Endothelial cell of umbilical vein (primary cell): ENCODE data around the gene BARD1. TPM values are rescaled to one million over a fixed set of nuclear protein-coding genes. Genes with fewer than 3 reads are reported as not detected.

Source experiments
- BruUV-seq: library from RNA; stranded (reverse); fragments of 400-500 nt; replicated peaks from 2 replicates; lab custom pipeline; 2021; lab: Mats Ljungman, UMichigan
- CTCF ChIA-PET: fragments of 300-600, 350-600 bp; sonication (Branson Sonifier 250); formaldehyde crosslinking; loops from one replicate; lab custom pipeline; 2021; ENCODE audit warnings: antibody characterized with exemption, inconsistent platforms; lab: Charles Lee
- POLR2A ChIA-PET: fragments of 300-600, 350-600 bp; sonication (Branson Sonifier 250); formaldehyde crosslinking; loops from one replicate; lab custom pipeline; 2021; ENCODE audit warnings: antibody characterized with exemption, inconsistent platforms; lab: Charles Lee
- DNase-seq: peaks from one replicate; pipeline ENCODE4 v3.0.0-alpha.2; 2011; ENCODE audit warnings: low read depth, low spot score
- FAIRE-seq: peaks from 2 replicates; lab custom pipeline; 2011; peaks lifted over from hg19 to GRCh38; lab: Jason Lieb, UNC
- H2AFZ ChIP-seq: 2 replicates; pipeline ENCODE4 v1.6.0; 2012; ENCODE audit warnings: low read depth, low read length, control low read depth, inconsistent platforms
- H3K27ac ChIP-seq: 2 replicates; pipeline ENCODE4 v1.5.1; 2011; ENCODE audit warnings: low read depth, mild to moderate bottlenecking, control low read depth, low read length, moderate library complexity; ENCODE audit not compliant: insufficient read depth
- H3K27me3 ChIP-seq, 2 experiments: 2 replicates each; pipeline versions ENCODE4 v1.6.0 to v1.6.1; 2011; ENCODE audit warnings: low read length in 2 of 2, mixed read lengths in 1 of 2; ENCODE audit not compliant: control insufficient read depth in 2 of 2, insufficient read depth in 2 of 2
- H3K36me3 ChIP-seq, 2 experiments: 2 replicates in 1 of 2; 3 replicates in 1 of 2; pipeline ENCODE4 v1.5.1; 2011; ENCODE audit warnings: low read length in 2 of 2, mild to moderate bottlenecking in 1 of 2, moderate library complexity in 1 of 2; ENCODE audit not compliant: control insufficient read depth in 2 of 2, insufficient read depth in 2 of 2; ENCODE audit errors: extremely low read depth in 1 of 2
- H3K4me1 ChIP-seq: 3 replicates; pipeline ENCODE4 v1.5.1; 2011; ENCODE audit warnings: mild to moderate bottlenecking, low read length; ENCODE audit not compliant: control insufficient read depth, insufficient read depth; ENCODE audit errors: extremely low read depth
- H3K4me2 ChIP-seq: 2 replicates; pipeline ENCODE4 v1.6.1; 2011; ENCODE audit warnings: low read length, control low read depth, mixed read lengths; ENCODE audit not compliant: insufficient read depth
- H3K4me3 ChIP-seq, 3 experiments: fragments of 200-600 bp in 1 of 3; sonication (generic), shearing (Covaris generic) in 1 of 3; replicated peaks in 1 of 3; 2 replicates each; pipeline ENCODE4 v1.5.1; 2011 to 2016; ENCODE audit warnings: control low read depth in 3 of 3, low read length in 3 of 3, mild to moderate bottlenecking in 2 of 3, inconsistent platforms in 1 of 3, low read depth in 1 of 3, moderate library complexity in 1 of 3; ENCODE audit not compliant: insufficient read depth in 1 of 3
- H3K79me2 ChIP-seq: 2 replicates; pipeline ENCODE4 v1.6.0; 2012; ENCODE audit warnings: low read length, inconsistent platforms; ENCODE audit not compliant: control insufficient read depth, insufficient read depth
- H3K9ac ChIP-seq: replicated peaks from 2 replicates; pipeline ENCODE3; 2011; ENCODE audit warnings: low read length, control low read depth; ENCODE audit not compliant: insufficient read depth; ENCODE audit errors: extremely low read depth
- H3K9me1 ChIP-seq: replicated peaks from 3 replicates; pipeline ENCODE4 v1.6.0; 2011; ENCODE audit warnings: mild to moderate bottlenecking, low read length; ENCODE audit not compliant: control insufficient read depth, insufficient read depth; ENCODE audit errors: extremely low read depth
- H3K9me3 ChIP-seq: replicated peaks from 2 replicates; pipeline ENCODE4 v1.5.1; 2012; ENCODE audit warnings: low read length, inconsistent platforms; ENCODE audit not compliant: control insufficient read depth, insufficient read depth
- H4K20me1 ChIP-seq: replicated peaks from 2 replicates; pipeline ENCODE3; 2011; ENCODE audit warnings: mild to moderate bottlenecking, low read length; ENCODE audit not compliant: control insufficient read depth, insufficient read depth; ENCODE audit errors: extremely low read depth
- EZH2 ChIP-seq: IDR thresholded peaks from 2 replicates; pipeline ENCODE4 v1.6.1; 2012; ENCODE audit warnings: borderline replicate concordance, low read depth, mild to moderate bottlenecking, moderate library complexity, low read length, inconsistent platforms; ENCODE audit not compliant: severe bottlenecking
- FOS ChIP-seq: IDR thresholded peaks from 2 replicates; pipeline ENCODE4 v1.6.1; 2011; ENCODE audit warnings: mild to moderate bottlenecking, low read length, moderate library complexity, borderline replicate concordance; ENCODE audit not compliant: insufficient read depth
- GATA2 ChIP-seq: IDR thresholded peaks from 2 replicates; pipeline ENCODE4 v1.7.0; 2011; ENCODE audit warnings: low read depth, mild to moderate bottlenecking, moderate library complexity, mixed read lengths, low read length; ENCODE audit not compliant: insufficient read length, insufficient read depth
- JUN ChIP-seq: IDR thresholded peaks from 2 replicates; pipeline ENCODE4 v1.6.1; 2011; ENCODE audit warnings: borderline replicate concordance, low read depth; ENCODE audit not compliant: insufficient read length, insufficient read depth
- MYC ChIP-seq: IDR thresholded peaks from one replicate; pipeline ENCODE4 v1.6.1; 2011; ENCODE audit warnings: mild to moderate bottlenecking, low read depth, low read length
- POLR2A ChIP-seq: IDR thresholded peaks from 2 replicates; pipeline ENCODE4 v1.6.1; 2012; ENCODE audit warnings: low read depth, mild to moderate bottlenecking, control low read depth, low read length
- POLR2AphosphoS5 ChIP-seq: IDR thresholded peaks from 2 replicates; pipeline ENCODE4 v1.6.1; 2012; ENCODE audit warnings: low read depth, mild to moderate bottlenecking, control low read depth, low read length, moderate library complexity; ENCODE audit not compliant: insufficient read depth
- dilution Hi-C: fragments of 300-500 bp; cut with MboI; formaldehyde crosslinking; loops from one replicate; pipeline ENCODE4 v1.15.0; 2019; ENCODE audit warnings: low sequenced_read_pairs; ENCODE audit not compliant: extremely low pct_ligation_motif_present
- intact Hi-C: fragments of 100-400 bp; cut with micrococcal nuclease; formaldehyde crosslinking; loops from one replicate; pipeline ENCODE4 v1.10.0; 2022
- polyA plus RNA-seq, 4 experiments: library from polyadenylated mRNA; depleted of rRNA in 3 of 4; stranded (reverse) in 3 of 4; unstranded in 1 of 4; fragments of >200 nt; gene quantifications; 2 replicates each; pipeline versions ENCODE4 v1.2.1 to v1.2.3, GENCODE V29; 2011 to 2012; ENCODE audit warnings: missing spikeins in 1 of 4
- total RNA-seq: library from RNA; stranded (reverse); gene quantifications from 2 replicates; pipeline ENCODE4 v1.2.3, GENCODE V29; 2021
- TF ChIP-seq, protein P1 (sequence below): IDR thresholded peaks from 2 replicates; pipeline ENCODE4 v1.6.1; 2011; ENCODE audit not compliant: insufficient read depth, insufficient read length
- TF ChIP-seq, protein P2 (sequence below), 2 donors: IDR thresholded peaks; 1 replicate in 1 of 2; 2 replicates in 1 of 2; pipeline ENCODE4 v1.5.1; 2011; ENCODE audit warnings: low read length in 2 of 2, mild to moderate bottlenecking in 2 of 2, moderate library complexity in 2 of 2, control low read depth in 1 of 2, inconsistent platforms in 1 of 2, low read depth in 1 of 2; ENCODE audit not compliant: insufficient read depth in 1 of 2; ENCODE audit errors: extremely low read depth in 1 of 2

Gene BARD1
- total and polyA plus RNA-seq, 2 donors (not counting 3 experiments of a cell fraction or from before 2014, with no cell fraction given): 9.1 to 14.7 TPM

DNA sequence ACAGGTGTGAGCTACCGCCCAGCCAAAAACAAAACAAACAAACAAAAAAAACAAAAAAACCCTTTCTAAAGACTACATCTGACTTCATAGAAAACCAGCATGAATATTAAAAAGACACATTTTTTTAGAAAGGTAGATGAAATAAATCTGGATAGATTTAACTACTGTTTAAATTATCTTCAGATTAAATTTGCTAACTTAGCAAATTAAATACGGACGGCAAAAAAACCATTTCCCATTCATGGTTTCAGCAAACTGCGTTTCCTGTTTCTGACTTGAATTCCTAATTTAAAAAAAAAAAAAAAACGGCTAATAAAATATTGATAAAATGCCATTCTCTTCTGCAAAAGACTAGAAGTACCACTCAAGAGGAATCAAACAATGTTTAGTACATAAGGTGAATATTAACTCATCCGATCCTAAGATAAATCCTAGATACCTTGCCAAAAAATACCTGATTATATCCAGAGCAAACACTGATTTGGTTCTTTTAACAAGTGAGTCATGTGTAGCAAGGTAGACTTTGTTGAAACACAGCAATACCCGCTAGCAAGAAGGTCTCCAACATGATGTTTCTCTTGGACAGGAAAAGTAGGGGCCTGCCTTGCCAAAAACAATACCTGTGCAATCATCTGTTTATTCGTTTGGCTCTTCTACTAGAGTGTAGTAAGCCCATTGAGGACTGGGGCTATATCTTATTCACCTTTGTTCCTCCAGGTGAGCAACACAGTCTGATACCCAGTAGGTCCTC lies 96.2 kb downstream of the BARD1 start:
- Histone ChIP-seq H3K27me3 (no peaks in the 10 kb centered on the region), H4K20me1 (no peaks in the 10 kb centered on the region), H3K4me2 (no peak overlapping the region), H3K36me3 (no peaks in the 10 kb centered on the region), H3K9ac (no peak overlapping the region), H3K27ac (no peak overlapping the region), H3K4me1 (no peaks in the 10 kb centered on the region), H3K4me3 (no peak overlapping the region), H3K79me2 (no peaks in the 10 kb centered on the region), H3K9me3 (no peaks in the 10 kb centered on the region), H3K9me1 (no peaks in the 10 kb centered on the region), H2AFZ (no peak overlapping the region)
- ChIA-PET POLR2A (no interaction called here), CTCF (no interaction called here)
- DNase-seq (no peak), FAIRE-seq (no peak)
- intact Hi-C loops (no loop called here), dilution Hi-C loops (no loop called here)
- no TSS peak for BruUV-seq
- TF ChIP-seq POLR2AphosphoS5 (no peak), GATA2 (no peak), POLR2A (no peak), MYC (no peak)

DNA sequence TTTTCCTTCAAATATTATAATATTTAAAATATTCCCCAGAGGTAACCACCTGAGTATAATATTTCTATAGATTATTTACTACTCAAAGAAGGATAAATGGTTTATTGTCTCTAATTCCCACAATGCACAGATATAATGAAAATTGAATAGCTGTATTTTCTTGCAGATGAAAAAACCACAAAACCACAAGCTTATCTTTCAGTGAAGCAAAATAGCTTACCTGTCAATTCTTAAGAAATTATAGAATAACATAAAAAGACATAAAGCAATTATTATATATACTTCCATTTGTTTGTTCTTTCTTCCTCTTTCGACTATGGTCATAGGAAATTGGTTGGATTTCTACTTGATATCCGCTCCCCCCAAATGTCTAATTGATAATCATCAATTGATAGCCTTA lies 98.8 kb downstream of the BARD1 start:
- H3K9ac ChIP-seq: no peak overlapping the region
- H3K4me2 ChIP-seq: no peak overlapping the region
- H4K20me1 ChIP-seq: no peaks in the 10 kb centered on the region
- H3K27ac ChIP-seq: no peak overlapping the region
- H3K9me3 ChIP-seq: no peaks in the 10 kb centered on the region
- DNase-seq (no peak), FAIRE-seq (no peak)
- no peaks in the 10 kb centered on the region for H3K4me1 ChIP-seq
- no peaks in the 10 kb centered on the region for H3K27me3 ChIP-seq
- no peak overlapping the region for H3K4me3 ChIP-seq
- no peaks in the 10 kb centered on the region for H3K79me2 ChIP-seq
- no peaks in the 10 kb centered on the region for H3K36me3 ChIP-seq
- TF ChIP-seq EZH2 (no peak), POLR2A (no peak), POLR2AphosphoS5 (no peak), JUN (no peak), FOS (no peak), GATA2 (no peak), MYC (no peak)
- TF ChIP-seq, protein P1, sequence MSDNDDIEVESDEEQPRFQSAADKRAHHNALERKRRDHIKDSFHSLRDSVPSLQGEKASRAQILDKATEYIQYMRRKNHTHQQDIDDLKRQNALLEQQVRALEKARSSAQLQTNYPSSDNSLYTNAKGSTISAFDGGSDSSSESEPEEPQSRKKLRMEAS: no peak
- TF ChIP-seq, protein P2, sequence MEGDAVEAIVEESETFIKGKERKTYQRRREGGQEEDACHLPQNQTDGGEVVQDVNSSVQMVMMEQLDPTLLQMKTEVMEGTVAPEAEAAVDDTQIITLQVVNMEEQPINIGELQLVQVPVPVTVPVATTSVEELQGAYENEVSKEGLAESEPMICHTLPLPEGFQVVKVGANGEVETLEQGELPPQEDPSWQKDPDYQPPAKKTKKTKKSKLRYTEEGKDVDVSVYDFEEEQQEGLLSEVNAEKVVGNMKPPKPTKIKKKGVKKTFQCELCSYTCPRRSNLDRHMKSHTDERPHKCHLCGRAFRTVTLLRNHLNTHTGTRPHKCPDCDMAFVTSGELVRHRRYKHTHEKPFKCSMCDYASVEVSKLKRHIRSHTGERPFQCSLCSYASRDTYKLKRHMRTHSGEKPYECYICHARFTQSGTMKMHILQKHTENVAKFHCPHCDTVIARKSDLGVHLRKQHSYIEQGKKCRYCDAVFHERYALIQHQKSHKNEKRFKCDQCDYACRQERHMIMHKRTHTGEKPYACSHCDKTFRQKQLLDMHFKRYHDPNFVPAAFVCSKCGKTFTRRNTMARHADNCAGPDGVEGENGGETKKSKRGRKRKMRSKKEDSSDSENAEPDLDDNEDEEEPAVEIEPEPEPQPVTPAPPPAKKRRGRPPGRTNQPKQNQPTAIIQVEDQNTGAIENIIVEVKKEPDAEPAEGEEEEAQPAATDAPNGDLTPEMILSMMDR (IDR thresholded peaks at IDR 0.05; ENCODE audit: extremely low read depth in 1 of 2, insufficient read depth in 1 of 2, low read depth in 1 of 2, low read length in 2 of 2): no peak
- intact Hi-C loops (no loop called here), dilution Hi-C loops (no loop called here)
- no TSS peak for BruUV-seq
- ChIA-PET CTCF (interaction anchor here (1.0 to 1.1 kb wide), 2 partner anchors 11 kb away, joined by 3 read pairs; no protein-coding TSS in a partner anchor), POLR2A (no interaction called here)
- H3K9me1 ChIP-seq: no peaks in the 10 kb centered on the region
- H2AFZ ChIP-seq: no peak overlapping the region
